ENCODE data around the gene WDR37. TPM values are rescaled to one million over a fixed set of nuclear protein-coding genes. Genes with fewer than 3 reads are reported as not detected.

The WDR37 gene
- total RNA-seq, 1 experiment from 2014 or later, result 13.3 TPM

DNA sequence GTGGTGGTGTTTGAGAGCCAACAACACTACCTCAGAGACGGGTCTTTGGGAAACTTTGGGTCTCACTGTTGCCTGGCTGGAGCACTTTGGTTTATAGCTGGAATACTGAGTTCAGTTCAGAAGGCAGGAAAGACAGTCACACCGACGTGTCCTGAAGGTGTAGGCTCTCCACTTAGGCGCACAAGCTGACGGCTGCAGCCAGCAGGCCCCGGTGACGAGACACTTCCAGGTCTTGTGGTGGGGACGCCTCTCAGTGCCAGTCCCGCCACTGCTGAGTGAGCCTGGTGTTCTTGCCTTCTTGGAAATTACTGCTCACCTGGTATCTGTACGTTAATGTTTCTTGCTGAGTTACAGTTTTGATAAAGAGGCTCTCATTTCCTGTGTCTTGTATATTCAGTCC lies 74.0 kb downstream of the WDR37 start:
- Histone ChIP-seq H3K27me3 (ENCODE audit: low read length) (no peaks in the 10 kb centered on the region), H3K4me2 (ENCODE audit: low read depth, low read length, poor library complexity, severe bottlenecking) (no peak overlapping the region), H3K9me3 (ENCODE audit: low read length) (no peaks in the 10 kb centered on the region), H3K9ac (ENCODE audit: low read length) (no peak overlapping the region), H4K20me1 (ENCODE audit: insufficient read depth, low read depth, low read length) (0 out of 2 replicates have a peak, but pooled peaks cover 6% of the 10 kb centered on the region), H3K36me3 (ENCODE audit: insufficient read depth, low read length) (peaks cover 11% of the 10 kb centered on the region; the same call in 1 of the 2 replicates), H3K27ac (ENCODE audit: low read length) (no peak overlapping the region), H3K79me2 (ENCODE audit: low read length) (no peaks in the 10 kb centered on the region), H3K9me2 (replicated peaks; ENCODE audit: insufficient read depth, low read length) (no peaks in the 10 kb centered on the region), H3K4me3 (ENCODE audit: low read length) (no peak overlapping the region), H3K4me1 (ENCODE audit: low read length) (no peaks in the 10 kb centered on the region), H2AFZ (ENCODE audit: low read length) (no peak overlapping the region)
- no peak for DNase-seq

DNA sequence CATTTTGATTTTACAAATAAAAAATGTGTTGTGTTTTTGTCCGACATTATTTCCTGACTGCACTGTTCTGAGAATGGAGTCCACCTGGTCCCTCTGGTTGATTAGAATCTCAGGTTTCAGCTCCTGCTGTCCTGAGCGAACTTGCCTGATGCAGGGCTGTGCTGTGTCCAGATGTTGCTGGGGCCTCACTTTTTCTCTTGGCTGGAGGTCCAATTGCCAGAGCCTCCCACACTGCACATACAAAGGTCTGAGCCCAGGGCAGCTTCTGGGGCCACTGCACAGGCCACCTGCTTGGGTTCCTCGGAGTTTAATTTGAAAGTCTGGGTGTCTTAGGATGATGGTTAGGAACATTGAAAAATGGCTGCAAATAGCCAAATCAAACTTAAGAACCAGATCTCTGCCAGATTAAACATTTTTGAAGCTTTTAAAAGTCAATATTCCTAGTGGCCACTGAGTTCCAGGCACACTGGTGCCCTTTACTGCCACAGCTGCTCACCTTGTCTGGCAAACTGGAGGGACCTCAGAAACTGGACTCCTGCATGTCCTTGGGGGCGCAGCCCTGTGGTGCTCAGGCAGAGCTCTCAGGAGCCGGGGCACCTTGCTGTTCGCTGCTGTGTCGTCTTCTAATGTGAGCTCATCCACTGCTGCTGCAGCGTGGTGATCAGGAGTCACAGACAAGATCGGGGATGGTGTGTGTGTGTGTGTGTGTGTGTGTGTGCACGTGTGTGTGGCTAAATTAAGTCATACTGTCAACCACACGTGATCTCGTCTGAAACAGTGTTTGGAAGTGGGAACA lies 75.0 kb downstream of the WDR37 start:
- H3K27ac ChIP-seq (ENCODE audit: low read length), result no peak overlapping the region
- no peaks in the 10 kb centered on the region for H3K9me2 ChIP-seq (replicated peaks; ENCODE audit: insufficient read depth, low read length)
- no peak overlapping the region for H3K9ac ChIP-seq (ENCODE audit: low read length)
- H3K4me1 ChIP-seq (ENCODE audit: low read length), result no peaks in the 10 kb centered on the region
- H4K20me1 ChIP-seq (ENCODE audit: insufficient read depth, low read depth, low read length), result 0 out of 2 replicates have a peak, but pooled peaks cover 6% of the 10 kb centered on the region
- H3K79me2 ChIP-seq (ENCODE audit: low read length), result no peaks in the 10 kb centered on the region
- no peak overlapping the region for H3K4me2 ChIP-seq (ENCODE audit: low read depth, low read length, poor library complexity, severe bottlenecking)
- H3K36me3 ChIP-seq (ENCODE audit: insufficient read depth, low read length), result peaks cover 11% of the 10 kb centered on the region; the same call in 1 of the 2 replicates
- no peak overlapping the region for H3K4me3 ChIP-seq (ENCODE audit: low read length)
- H3K27me3 ChIP-seq (ENCODE audit: low read length), result no peaks in the 10 kb centered on the region
- no peak overlapping the region for H2AFZ ChIP-seq (ENCODE audit: low read length)
- DNase-seq, result no peak
- no peaks in the 10 kb centered on the region for H3K9me3 ChIP-seq (ENCODE audit: low read length)

DNA sequence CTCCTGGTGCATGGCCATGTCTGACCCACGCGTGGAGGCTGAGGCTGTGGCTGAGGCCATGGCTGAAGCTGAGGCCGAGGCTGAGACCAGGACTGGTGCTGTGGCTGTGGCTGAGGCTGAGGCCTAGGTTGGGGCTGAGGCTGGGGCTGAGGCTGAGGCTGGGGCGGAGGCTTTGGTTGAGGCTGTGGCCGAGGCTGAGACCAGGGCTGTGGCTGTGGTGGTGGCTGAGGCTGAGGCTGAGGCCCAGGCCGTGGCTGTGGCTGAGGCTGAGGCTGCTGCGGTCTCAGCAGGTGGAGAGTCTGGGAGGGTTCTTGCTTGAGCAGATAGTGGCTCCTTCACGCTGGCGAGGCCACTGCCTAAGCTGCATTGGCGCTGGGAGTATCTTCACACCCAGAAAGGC lies 76.4 kb downstream of the WDR37 start:
- Histone ChIP-seq H3K9me2 (replicated peaks; ENCODE audit: insufficient read depth, low read length) (no peaks in the 10 kb centered on the region), H3K79me2 (ENCODE audit: low read length) (no peaks in the 10 kb centered on the region), H3K4me2 (ENCODE audit: low read depth, low read length, poor library complexity, severe bottlenecking) (no peak overlapping the region), H3K27ac (ENCODE audit: low read length) (no peak overlapping the region), H3K36me3 (ENCODE audit: insufficient read depth, low read length) (peaks cover 11% of the 10 kb centered on the region; the same call in 1 of the 2 replicates), H3K9me3 (ENCODE audit: low read length) (no peaks in the 10 kb centered on the region), H3K4me3 (ENCODE audit: low read length) (no peak overlapping the region), H3K27me3 (ENCODE audit: low read length) (no peaks in the 10 kb centered on the region), H3K9ac (ENCODE audit: low read length) (no peak overlapping the region), H4K20me1 (ENCODE audit: insufficient read depth, low read depth, low read length) (0 out of 2 replicates have a peak, but pooled peaks cover 6% of the 10 kb centered on the region), H2AFZ (ENCODE audit: low read length) (no peak overlapping the region), H3K4me1 (ENCODE audit: low read length) (no peaks in the 10 kb centered on the region)
- no peak for DNase-seq

DNA sequence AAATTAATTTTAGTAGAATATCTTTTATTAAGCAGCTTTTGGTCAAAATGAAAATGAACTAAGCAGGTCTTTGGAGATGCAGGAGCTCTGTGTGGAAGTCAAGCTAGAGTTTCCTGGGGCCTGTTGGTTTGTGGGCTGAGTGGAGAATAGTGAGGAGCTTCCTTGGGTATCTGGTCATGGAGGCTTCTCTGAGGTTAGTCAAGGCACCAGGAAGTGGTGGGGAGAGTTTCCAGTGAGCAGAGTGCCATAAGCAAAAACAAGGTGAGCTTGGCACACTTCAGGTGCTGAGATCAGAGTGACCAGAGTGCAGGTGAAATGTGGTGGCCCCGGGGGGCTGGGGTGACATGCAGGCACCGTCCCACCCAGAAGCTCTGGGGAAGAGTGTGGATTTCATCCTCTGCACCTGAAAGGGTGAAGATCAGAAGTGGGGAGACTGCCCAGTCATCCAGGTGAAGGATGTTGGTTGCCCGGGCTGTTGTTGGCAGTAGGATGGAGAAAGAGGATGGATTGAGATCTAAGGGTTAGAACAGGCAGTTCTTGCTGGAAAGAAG lies 77.4 kb downstream of the WDR37 start:
- Histone ChIP-seq H3K4me3 (ENCODE audit: low read length) (no peak overlapping the region), H2AFZ (ENCODE audit: low read length) (no peak overlapping the region), H3K27me3 (ENCODE audit: low read length) (no peaks in the 10 kb centered on the region), H3K4me1 (ENCODE audit: low read length) (no peaks in the 10 kb centered on the region), H4K20me1 (ENCODE audit: insufficient read depth, low read depth, low read length) (0 out of 2 replicates have a peak, but pooled peaks cover 3% of the 10 kb centered on the region), H3K79me2 (ENCODE audit: low read length) (no peaks in the 10 kb centered on the region), H3K9ac (ENCODE audit: low read length) (no peak overlapping the region), H3K9me2 (replicated peaks; ENCODE audit: insufficient read depth, low read length) (no peaks in the 10 kb centered on the region), H3K9me3 (ENCODE audit: low read length) (no peaks in the 10 kb centered on the region), H3K4me2 (ENCODE audit: low read depth, low read length, poor library complexity, severe bottlenecking) (no peak overlapping the region), H3K36me3 (ENCODE audit: insufficient read depth, low read length) (peaks cover 7% of the 10 kb centered on the region; the same call in 1 of the 2 replicates), H3K27ac (ENCODE audit: low read length) (no peak overlapping the region)
- DNase-seq, result no peak

DNA sequence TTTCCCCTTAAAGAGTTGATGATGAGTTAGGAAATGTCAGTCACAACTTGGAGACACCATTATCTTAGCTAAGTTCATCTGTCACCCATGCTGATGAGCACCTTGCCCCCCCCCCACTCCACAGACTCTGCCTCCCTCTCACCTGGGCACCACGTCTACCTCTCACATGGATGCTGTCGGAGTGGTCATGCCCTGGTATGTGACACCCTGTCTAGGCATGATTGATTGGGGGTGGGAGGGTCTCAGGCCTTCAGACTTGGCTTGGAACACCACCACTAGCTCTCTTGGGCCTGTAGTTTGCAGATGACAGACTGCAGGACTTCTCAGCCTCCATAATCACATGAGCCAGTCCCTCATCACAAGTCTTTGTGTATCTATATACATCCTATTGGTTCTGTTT lies 78.0 kb downstream of the WDR37 start:
- no peaks in the 10 kb centered on the region for H3K9me3 ChIP-seq (ENCODE audit: low read length)
- H3K4me1 ChIP-seq (ENCODE audit: low read length), result no peaks in the 10 kb centered on the region
- no peak for DNase-seq
- H3K79me2 ChIP-seq (ENCODE audit: low read length), result no peaks in the 10 kb centered on the region
- 0 out of 2 replicates have a peak, but pooled peaks cover 3% of the 10 kb centered on the region for H4K20me1 ChIP-seq (ENCODE audit: insufficient read depth, low read depth, low read length)
- no peak overlapping the region for H3K27ac ChIP-seq (ENCODE audit: low read length)
- H3K27me3 ChIP-seq (ENCODE audit: low read length), result no peaks in the 10 kb centered on the region
- 0 out of 2 replicates have a peak, but pooled peaks cover 5% of the 10 kb centered on the region for H3K36me3 ChIP-seq (ENCODE audit: insufficient read depth, low read length)
- no peak overlapping the region for H3K4me2 ChIP-seq (ENCODE audit: low read depth, low read length, poor library complexity, severe bottlenecking)
- no peak overlapping the region for H3K4me3 ChIP-seq (ENCODE audit: low read length)
- H2AFZ ChIP-seq (ENCODE audit: low read length), result no peak overlapping the region
- H3K9ac ChIP-seq (ENCODE audit: low read length), result no peak overlapping the region
- no peaks in the 10 kb centered on the region for H3K9me2 ChIP-seq (replicated peaks; ENCODE audit: insufficient read depth, low read length)

DNA sequence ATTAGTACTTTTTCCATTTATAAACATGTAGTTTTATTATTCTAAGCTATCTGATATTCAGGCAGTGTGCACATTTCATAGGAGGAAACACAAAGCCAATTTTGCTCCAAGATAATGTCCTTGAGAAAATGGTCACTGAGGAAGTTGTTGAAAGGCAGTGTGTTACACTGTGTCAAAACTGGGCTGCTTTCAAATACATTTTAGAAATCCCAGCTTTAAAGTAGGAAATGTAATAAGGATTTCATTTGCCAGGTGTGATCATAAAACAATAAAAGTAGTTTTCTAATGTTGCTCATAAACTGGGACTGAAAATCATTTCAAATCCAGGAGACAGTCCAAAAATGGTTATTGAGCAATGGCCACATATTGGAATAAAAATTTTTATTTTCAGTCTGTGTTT lies 80.1 kb downstream of the WDR37 start:
- H2AFZ ChIP-seq (ENCODE audit: low read length), result no peak overlapping the region

DNA sequence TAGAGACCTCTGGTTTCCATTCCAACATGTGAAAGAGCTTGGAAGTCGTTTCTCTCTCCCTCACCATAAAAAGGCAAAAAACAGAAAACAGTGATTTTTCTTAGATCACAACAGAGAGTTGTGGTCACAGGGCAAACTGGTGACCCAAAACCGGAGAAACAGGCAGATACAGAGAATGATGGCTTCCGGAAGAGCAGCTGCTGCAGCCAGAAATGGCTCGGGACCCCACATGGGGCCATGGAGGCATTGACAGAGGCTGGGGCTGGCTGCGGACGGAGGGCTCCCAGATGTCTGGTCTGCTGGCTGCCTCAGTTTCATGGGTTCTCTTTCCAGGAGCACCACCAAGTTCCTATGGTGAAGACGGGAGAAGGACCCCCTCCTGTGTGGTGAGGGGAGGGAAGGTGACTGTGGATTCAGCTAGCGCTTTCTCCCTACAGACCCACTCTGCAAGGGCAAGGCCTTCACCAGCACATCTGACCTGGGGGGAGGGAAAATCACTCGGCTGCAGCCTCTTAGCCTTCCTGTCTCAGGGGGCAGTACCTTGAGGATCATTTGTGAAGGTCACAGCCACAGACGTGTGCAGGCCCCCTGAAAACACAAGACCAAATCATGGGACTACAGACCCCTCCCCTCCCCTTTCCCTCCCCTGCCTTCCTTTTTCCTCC lies 81.4 kb downstream of the WDR37 start:
- Histone ChIP-seq H3K9me2 (replicated peaks; ENCODE audit: insufficient read depth, low read length) (no peaks in the 10 kb centered on the region), H3K4me2 (ENCODE audit: low read depth, low read length, poor library complexity, severe bottlenecking) (no peak overlapping the region), H3K4me1 (ENCODE audit: low read length) (no peaks in the 10 kb centered on the region), H2AFZ (ENCODE audit: low read length) (no peak overlapping the region), H4K20me1 (ENCODE audit: insufficient read depth, low read depth, low read length) (no peaks in the 10 kb centered on the region), H3K27ac (ENCODE audit: low read length) (no peak overlapping the region), H3K9ac (ENCODE audit: low read length) (no peak overlapping the region), H3K9me3 (ENCODE audit: low read length) (peaks cover 5% of the 10 kb centered on the region; the same call in 1 of the 2 replicates), H3K79me2 (ENCODE audit: low read length) (no peaks in the 10 kb centered on the region), H3K27me3 (ENCODE audit: low read length) (peaks cover 4% of the 10 kb centered on the region; the same call in 1 of the 2 replicates), H3K36me3 (ENCODE audit: insufficient read depth, low read length) (no peaks in the 10 kb centered on the region), H3K4me3 (ENCODE audit: low read length) (no peak overlapping the region)
- no peak for DNase-seq

More for the DNA sequence above, 80.1 kb downstream of the WDR37 start:
- peaks cover 4% of the 10 kb centered on the region; the same call in 1 of the 2 replicates for H3K27me3 ChIP-seq (ENCODE audit: low read length)
- H3K36me3 ChIP-seq (ENCODE audit: insufficient read depth, low read length), result no peaks in the 10 kb centered on the region
- H3K9me3 ChIP-seq (ENCODE audit: low read length), result peaks cover 5% of the 10 kb centered on the region; the same call in 1 of the 2 replicates
- H3K4me2 ChIP-seq (ENCODE audit: low read depth, low read length, poor library complexity, severe bottlenecking), result no peak overlapping the region
- no peak overlapping the region for H3K9ac ChIP-seq (ENCODE audit: low read length)
- H3K27ac ChIP-seq (ENCODE audit: low read length), result no peak overlapping the region
- no peaks in the 10 kb centered on the region for H3K9me2 ChIP-seq (replicated peaks; ENCODE audit: insufficient read depth, low read length)
- no peak for DNase-seq
- H3K79me2 ChIP-seq (ENCODE audit: low read length), result no peaks in the 10 kb centered on the region
- no peak overlapping the region for H3K4me3 ChIP-seq (ENCODE audit: low read length)
- no peaks in the 10 kb centered on the region for H3K4me1 ChIP-seq (ENCODE audit: low read length)
- no peaks in the 10 kb centered on the region for H4K20me1 ChIP-seq (ENCODE audit: insufficient read depth, low read depth, low read length)

DNA sequence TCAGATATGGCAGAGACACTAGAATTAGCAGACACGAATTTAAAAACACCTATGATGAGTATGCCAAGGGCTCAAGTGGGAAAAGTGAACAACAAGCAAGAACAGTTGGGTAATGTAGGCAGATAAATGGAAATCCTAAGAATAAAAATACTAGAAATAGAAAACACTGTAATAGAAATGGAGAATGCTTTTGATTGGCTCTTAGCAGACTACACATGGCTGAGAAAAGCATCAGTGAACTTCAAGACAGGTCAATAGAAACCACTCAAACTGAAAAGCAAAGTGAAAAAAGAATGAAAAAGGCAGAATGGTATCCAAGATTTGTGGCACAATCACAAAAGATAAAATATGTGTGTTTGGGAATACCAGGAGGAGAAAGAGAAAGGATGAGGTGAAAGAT lies 82.3 kb downstream of the WDR37 start:
- Histone ChIP-seq H3K9ac (ENCODE audit: low read length) (no peak overlapping the region), H2AFZ (ENCODE audit: low read length) (no peak overlapping the region), H3K4me2 (ENCODE audit: low read depth, low read length, poor library complexity, severe bottlenecking) (no peak overlapping the region), H3K9me2 (replicated peaks; ENCODE audit: insufficient read depth, low read length) (no peaks in the 10 kb centered on the region), H3K27ac (ENCODE audit: low read length) (no peak overlapping the region), H3K9me3 (ENCODE audit: low read length) (peaks cover 5% of the 10 kb centered on the region; the same call in 1 of the 2 replicates), H3K27me3 (ENCODE audit: low read length) (peaks cover 4% of the 10 kb centered on the region; the same call in 1 of the 2 replicates), H3K79me2 (ENCODE audit: low read length) (no peaks in the 10 kb centered on the region), H4K20me1 (ENCODE audit: insufficient read depth, low read depth, low read length) (no peaks in the 10 kb centered on the region), H3K36me3 (ENCODE audit: insufficient read depth, low read length) (no peaks in the 10 kb centered on the region), H3K4me3 (ENCODE audit: low read length) (no peak overlapping the region), H3K4me1 (ENCODE audit: low read length) (no peaks in the 10 kb centered on the region)
- no peak for DNase-seq
